ENCODE measurements around the gene LZTS3. TPM values are rescaled to one million over a fixed set of nuclear protein-coding genes. Genes with fewer than 3 reads are reported as not detected.

LZTS3 gene
- total and polyA plus RNA-seq, 2 of the 8 experiments (the other 6 are each of a cell fraction or from before 2014, with no cell fraction given): 31.8 to 33.5 TPM

DNA sequence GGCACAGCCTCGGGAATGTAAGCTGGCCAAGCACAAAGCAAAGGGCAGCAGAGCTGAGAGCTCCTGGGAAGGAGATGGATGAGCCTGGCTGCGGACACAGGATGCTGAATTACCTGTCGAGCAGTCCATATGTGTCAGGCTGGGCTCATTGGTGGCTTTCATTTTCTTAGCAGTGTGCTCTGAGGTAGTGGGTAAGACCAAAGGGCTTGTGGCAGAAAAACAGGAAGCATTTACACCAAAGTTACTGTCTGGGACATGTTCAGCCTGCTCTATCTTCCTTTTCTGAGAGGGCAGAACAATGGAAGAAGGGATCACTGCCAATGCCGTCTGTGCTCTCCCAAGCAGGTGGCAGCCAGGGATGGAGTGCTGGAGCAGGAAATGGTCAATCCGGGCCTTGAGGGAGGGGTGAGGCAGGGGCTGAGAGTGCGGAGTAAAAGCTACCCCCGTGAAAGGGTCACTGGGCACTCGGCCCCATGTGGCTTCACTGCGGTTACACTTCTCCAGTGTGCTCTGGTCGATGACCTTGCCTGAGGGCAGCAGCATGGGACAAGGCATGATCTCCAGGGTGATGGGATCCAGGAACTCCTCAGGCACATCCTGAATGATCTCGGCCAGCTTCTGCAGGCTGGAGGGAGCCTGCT lies 52.0 kb downstream of the LZTS3 start:
- no peak for FAIRE-seq
- CTCF ChIA-PET (ENCODE audit: partially characterized antibody): interaction anchor here (0.9 kb wide), 1 partner anchor 366 kb away, joined by 3 read pairs; no protein-coding TSS in a partner anchor

More for the DNA sequence above, 52.0 kb downstream of the LZTS3 start:
- Histone ChIP-seq H2BK20ac (ENCODE audit: low read length) (no peak overlapping the region), H3K4me1 (replicated peaks in 1 of 4; ENCODE audit: control insufficient read depth in 3 of 4, insufficient read depth in 4 of 4, low read length in 3 of 4) (no peaks in the 10 kb centered on the region), H3K79me2 (ENCODE audit: control insufficient read depth in 1 of 2, insufficient read depth in 2 of 2, low read length in 2 of 2) (no peaks in the 10 kb centered on the region), H3K18ac (ENCODE audit: extremely low read depth, low read length) (no peak overlapping the region), H3K4ac (replicated peaks; ENCODE audit: insufficient read length, low read depth, low read length) (no peak overlapping the region), H4K5ac (ENCODE audit: insufficient read length, low read depth, low read length) (no peak overlapping the region), H2BK12ac (ENCODE audit: low read depth, low read length) (no peak overlapping the region), H3K14ac (ENCODE audit: insufficient read length) (no peak overlapping the region), H3K36me3 (ENCODE audit: control insufficient read depth in 2 of 4, insufficient read depth in 4 of 4, low read length in 3 of 4) (peaks cover 0 to 25% (median 2%) of the 10 kb centered on the region in 4 experiments; a peak in 3 of 8 replicates), H3K23me2 (ENCODE audit: low read depth, low read length) (peaks cover 2% of the 10 kb centered on the region; the same call in 1 of the 2 replicates), H2AK5ac (ENCODE audit: low read depth, low read length) (no peak overlapping the region), H4K8ac (ENCODE audit: extremely low read depth, insufficient read depth, low read length) (no peak overlapping the region), H2AFZ (ENCODE audit: low read length) (no peak overlapping the region), H3K27me3 (replicated peaks in 1 of 4; ENCODE audit: control insufficient read depth in 3 of 4, extremely low read depth in 1 of 4, insufficient read depth in 3 of 4, low read length in 3 of 4) (no peaks in the 10 kb centered on the region), H4K20me1 (replicated peaks in 1 of 2; ENCODE audit: control insufficient read depth in 1 of 2, insufficient read depth in 2 of 2, low read length in 2 of 2) (no peaks in the 10 kb centered on the region), H3K9ac (replicated peaks in 1 of 4; ENCODE audit: extremely low read depth in 1 of 4, low read depth in 3 of 4, low read length in 3 of 4) (no peak overlapping the region), H3K23ac (ENCODE audit: insufficient read length) (no peak overlapping the region), H3K79me1 (ENCODE audit: low read depth, low read length) (no peaks in the 10 kb centered on the region), H2BK15ac (ENCODE audit: low read length) (no peak overlapping the region), H3K4me3 (ENCODE audit: extremely low read depth in 1 of 4, insufficient read depth in 2 of 4, low read depth in 3 of 4, low read length in 4 of 4) (no peak overlapping the region), H4K91ac (replicated peaks; ENCODE audit: insufficient read length, low read length) (no peak overlapping the region), H3K27ac (ENCODE audit: low read depth, low read length) (no peak overlapping the region), H3K56ac (replicated peaks; ENCODE audit: insufficient read length, low read depth, low read length) (no peak overlapping the region), H3K4me2 (ENCODE audit: insufficient read depth in 1 of 2, low read depth in 2 of 2, low read length in 2 of 2) (no peak overlapping the region), H3K9me3 (ENCODE audit: insufficient read depth in 2 of 2, low read depth in 1 of 2, low read length in 1 of 2) (peaks cover 17 to 37% of the 10 kb centered on the region in 2 experiments), H2BK120ac (replicated peaks; ENCODE audit: low read depth, low read length) (no peak overlapping the region), H2BK5ac (ENCODE audit: low read depth, low read length) (no peak overlapping the region)
- POLR2A ChIA-PET (ENCODE audit: partially characterized antibody): no interaction called here
- no peak for DNase-seq (ENCODE audit: low read depth in 1 of 2, low spot score in 2 of 2)
- TF ChIP-seq RAD21 (IDR thresholded peaks at IDR 0.05 in 1 of 2, conservative IDR thresholded peaks at IDR 0.05 in 1 of 2; ENCODE audit: low read depth in 2 of 2, low read length in 2 of 2) (no peak), RNF2 (IDR thresholded peaks at IDR 0.05; ENCODE audit: borderline replicate concordance, low read depth, low read length, missing control alignments, poor library complexity, severe bottlenecking) (no peak), SAP30 (IDR thresholded peaks at IDR 0.05; ENCODE audit: insufficient read depth, insufficient replicate concordance, low read length) (no peak), SIN3A (conservative IDR thresholded peaks at IDR 0.05 in 1 of 2, IDR thresholded peaks at IDR 0.05 in 1 of 2; ENCODE audit: low read depth in 1 of 2, low read length in 2 of 2) (no peak), RBBP5 (IDR thresholded peaks at IDR 0.05; ENCODE audit: borderline replicate concordance, low read depth, low read length) (no peak), KDM1A (IDR thresholded peaks at IDR 0.05; ENCODE audit: borderline replicate concordance, low read length) (no peak), CBX8 (IDR thresholded peaks at IDR 0.05; ENCODE audit: borderline replicate concordance, low read depth, low read length) (no peak), HDAC6 (IDR thresholded peaks at IDR 0.05; ENCODE audit: low read depth, low read length) (no peak), SP1 (IDR thresholded peaks at IDR 0.05; ENCODE audit: low read depth, low read length) (no peak)
- TF ChIP-seq, protein P1, sequence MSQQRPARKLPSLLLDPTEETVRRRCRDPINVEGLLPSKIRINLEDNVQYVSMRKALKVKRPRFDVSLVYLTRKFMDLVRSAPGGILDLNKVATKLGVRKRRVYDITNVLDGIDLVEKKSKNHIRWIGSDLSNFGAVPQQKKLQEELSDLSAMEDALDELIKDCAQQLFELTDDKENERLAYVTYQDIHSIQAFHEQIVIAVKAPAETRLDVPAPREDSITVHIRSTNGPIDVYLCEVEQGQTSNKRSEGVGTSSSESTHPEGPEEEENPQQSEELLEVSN (IDR thresholded peaks at IDR 0.05): no peak
- WGBS, 2 experiments (ENCODE audit: extremely low coverage in 1 of 2, insufficient coverage in 1 of 2, insufficient read length in 1 of 2, insufficient replicate concordance in 2 of 2, low coverage in 1 of 2, low lambda C conversion rate in 2 of 2, missing lambda C conversion rate in 1 of 2): 93% methylated on average over 11 of the region's 11 CpGs; no CpG with 5 or more reads in 1 of the 2 experiments

Measured in H1 (cell line).